ENCODE data around the gene HPCAL1. TPM values are rescaled to one million over a fixed set of nuclear protein-coding genes. Genes with fewer than 3 reads are reported as not detected.

Gene HPCAL1
- polyA plus RNA-seq, 1 donor from 2014 or later, result 63.4 TPM

GRCh38 chr2:10415640-10416039, 112.9 kb downstream of the HPCAL1 start:
- TF ChIP-seq REST (IDR thresholded peaks at IDR 0.05; ENCODE audit: borderline replicate concordance) (no peak), TAF1 (IDR thresholded peaks at IDR 0.05; ENCODE audit: low read depth) (no peak), MXI1 (conservative IDR thresholded peaks at IDR 0.05; ENCODE audit: poor library complexity, severe bottlenecking) (no peak), EZH2 (IDR thresholded peaks at IDR 0.05; ENCODE audit: borderline replicate concordance, insufficient read depth, low read length, poor library complexity, severe bottlenecking) (no peak), SMC3 (conservative IDR thresholded peaks at IDR 0.05; ENCODE audit: poor library complexity) (no peak), POLR2AphosphoS5 (IDR thresholded peaks at IDR 0.05) (no peak), CTCF (IDR thresholded peaks at IDR 0.05; ENCODE audit: poor library complexity, severe bottlenecking) (no peak), EP300 (conservative IDR thresholded peaks at IDR 0.05; ENCODE audit: poor library complexity, severe bottlenecking) (no peak), RAD21 (conservative IDR thresholded peaks at IDR 0.05) (no peak)
- H2AFZ ChIP-seq (ENCODE audit: low read depth, low read length), result no peak overlapping the region

GRCh38 chr2:10417551-10418335, 115.0 kb downstream of the HPCAL1 start:
- H3K36me3 ChIP-seq (ENCODE audit: insufficient read depth, low read length), result no peaks in the 10 kb centered on the region
- no peak overlapping the region for H2AFZ ChIP-seq (ENCODE audit: low read depth, low read length)
- no peak overlapping the region for H3K27ac ChIP-seq (ENCODE audit: low read length)
- no peaks in the 10 kb centered on the region for H3F3A ChIP-seq (ENCODE audit: insufficient read depth, low read length, poor library complexity, severe bottlenecking)
- H3K4me3 ChIP-seq (ENCODE audit: low read length), result no peak overlapping the region
- no peak overlapping the region for H3K4me2 ChIP-seq (ENCODE audit: low read length)
- no peaks in the 10 kb centered on the region for H4K20me1 ChIP-seq (ENCODE audit: insufficient read depth)
- no peaks in the 10 kb centered on the region for H3K9me3 ChIP-seq (ENCODE audit: low read length)
- no peaks in the 10 kb centered on the region for H3K79me2 ChIP-seq (replicated peaks; ENCODE audit: insufficient read depth, low read length)
- no peaks in the 10 kb centered on the region for H3K27me3 ChIP-seq (ENCODE audit: insufficient read depth, low read depth, low read length)
- TF ChIP-seq CTCF (IDR thresholded peaks at IDR 0.05; ENCODE audit: poor library complexity, severe bottlenecking), result no peak
- no peak for TF ChIP-seq MXI1 (conservative IDR thresholded peaks at IDR 0.05; ENCODE audit: poor library complexity, severe bottlenecking)
- TF ChIP-seq EP300 (conservative IDR thresholded peaks at IDR 0.05; ENCODE audit: poor library complexity, severe bottlenecking), result no peak
- no peak for TF ChIP-seq EZH2 (IDR thresholded peaks at IDR 0.05; ENCODE audit: borderline replicate concordance, insufficient read depth, low read length, poor library complexity, severe bottlenecking)
- TF ChIP-seq TAF1 (IDR thresholded peaks at IDR 0.05; ENCODE audit: low read depth), result no peak
- no peak for TF ChIP-seq SMC3 (conservative IDR thresholded peaks at IDR 0.05; ENCODE audit: poor library complexity)
- no peak for TF ChIP-seq REST (IDR thresholded peaks at IDR 0.05; ENCODE audit: borderline replicate concordance)
- H3K9me2 ChIP-seq (ENCODE audit: insufficient read depth, low read length), result no peaks in the 10 kb centered on the region
- H3K9ac ChIP-seq (ENCODE audit: low read length), result no peak overlapping the region

More at GRCh38 chr2:10415640-10416039, 112.9 kb downstream of the HPCAL1 start:
- no peak overlapping the region for H3K4me2 ChIP-seq (ENCODE audit: low read length)
- H3K4me3 ChIP-seq (ENCODE audit: low read length), result no peak overlapping the region
- H3F3A ChIP-seq (ENCODE audit: insufficient read depth, low read length, poor library complexity, severe bottlenecking), result no peaks in the 10 kb centered on the region
- no peaks in the 10 kb centered on the region for H3K79me2 ChIP-seq (replicated peaks; ENCODE audit: insufficient read depth, low read length)
- H3K9me3 ChIP-seq (ENCODE audit: low read length), result no peaks in the 10 kb centered on the region
- H3K36me3 ChIP-seq (ENCODE audit: insufficient read depth, low read length), result no peaks in the 10 kb centered on the region
- H3K27me3 ChIP-seq (ENCODE audit: insufficient read depth, low read depth, low read length), result no peaks in the 10 kb centered on the region
- H3K9ac ChIP-seq (ENCODE audit: low read length), result no peak overlapping the region
- no peaks in the 10 kb centered on the region for H4K20me1 ChIP-seq (ENCODE audit: insufficient read depth)
- no peaks in the 10 kb centered on the region for H3K9me2 ChIP-seq (ENCODE audit: insufficient read depth, low read length)
- no peak overlapping the region for H3K27ac ChIP-seq (ENCODE audit: low read length)
